GM18507 (cell line): ENCODE data around the gene ASB12.
"Not testable (repeated sequence)": the region's sequence is repeated elsewhere in the genome, so short reads cannot be mapped to it uniquely, and the experiment has no call there.

Source experiments
- DNase-seq: peaks from one replicate; pipeline ENCODE4 v3.0.0; 2011; ENCODE audit warnings: low read depth; ENCODE audit not compliant: insufficient read length; ENCODE audit errors: extremely low spot score
- FAIRE-seq: peaks from 2 replicates; lab custom pipeline; 2011; peaks lifted over from hg19 to GRCh38; lab: Jason Lieb, UNC

Gene ASB12, protein sequence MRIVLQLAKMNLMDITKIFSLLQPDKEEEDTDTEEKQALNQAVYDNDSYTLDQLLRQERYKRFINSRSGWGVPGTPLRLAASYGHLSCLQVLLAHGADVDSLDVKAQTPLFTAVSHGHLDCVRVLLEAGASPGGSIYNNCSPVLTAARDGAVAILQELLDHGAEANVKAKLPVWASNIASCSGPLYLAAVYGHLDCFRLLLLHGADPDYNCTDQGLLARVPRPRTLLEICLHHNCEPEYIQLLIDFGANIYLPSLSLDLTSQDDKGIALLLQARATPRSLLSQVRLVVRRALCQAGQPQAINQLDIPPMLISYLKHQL

DNA sequence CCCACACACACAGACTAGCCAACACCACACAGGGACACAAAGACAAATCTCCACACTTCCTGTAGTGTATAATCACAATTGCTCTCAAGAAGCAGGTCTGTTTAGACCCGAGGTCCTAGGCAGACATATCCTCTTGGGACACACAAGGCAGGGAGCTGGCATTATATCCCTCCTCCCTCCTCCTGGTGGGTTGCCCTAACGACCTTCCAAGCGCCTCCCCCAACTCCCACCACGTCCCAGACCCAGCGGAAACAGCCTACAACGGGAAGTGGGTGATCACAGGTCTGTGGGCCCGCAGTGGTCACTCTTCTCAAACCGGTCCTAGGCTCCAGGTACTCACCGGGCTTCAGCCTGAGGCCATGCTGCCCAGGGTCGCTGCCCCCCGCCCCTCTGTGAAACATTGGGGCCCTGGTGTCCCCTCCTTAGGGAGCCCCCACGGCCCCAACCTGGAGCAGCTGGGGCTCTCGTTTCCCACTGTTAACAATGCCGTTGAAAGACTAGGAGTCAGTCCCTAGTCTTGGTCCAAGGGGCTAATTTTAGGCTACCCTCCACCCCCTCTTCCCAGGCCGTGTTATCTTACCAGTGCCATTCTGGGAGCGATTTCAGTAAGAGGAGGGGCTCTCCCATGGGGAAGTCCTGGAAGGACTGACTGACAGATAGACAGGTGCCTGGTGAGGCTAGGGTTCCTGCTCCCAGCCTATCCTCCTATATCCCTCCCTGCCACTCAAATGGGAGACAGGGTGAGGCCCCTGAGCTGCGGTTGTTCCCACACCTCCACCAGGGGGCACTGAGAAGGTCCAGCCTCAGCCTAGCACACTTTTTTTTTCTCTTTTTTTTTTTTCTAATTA lies at the start of gene ASB12:
Gene ASB12, minus strand, starts transcription at position 485 of the 848 bp plus-strand sequence. CDS start 4,957 bp downstream, outside the sequence.
- no peak for DNase-seq
- FAIRE-seq = no peak

DNA sequence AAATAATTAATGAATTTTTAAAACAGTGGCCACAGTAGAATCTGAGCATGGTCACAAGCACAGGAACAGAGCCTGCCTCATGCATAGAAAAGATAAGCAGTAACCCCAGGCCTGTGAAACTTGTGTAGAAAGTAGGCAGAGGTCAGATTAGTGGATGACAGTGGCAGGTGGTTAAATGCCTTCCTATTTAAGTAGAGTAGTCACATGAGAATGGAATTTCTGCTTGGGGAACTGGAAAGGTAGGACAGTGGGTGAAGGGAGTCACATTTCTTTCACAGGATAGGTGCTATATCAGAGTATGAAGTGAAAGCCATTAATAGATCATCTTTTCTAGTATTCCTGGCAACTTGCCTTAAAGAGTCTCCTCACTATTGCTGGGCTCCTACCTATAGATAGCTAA lies 34.9 kb upstream of the ASB12 start:
- FAIRE-seq (no peak), DNase-seq (no peak)

DNA sequence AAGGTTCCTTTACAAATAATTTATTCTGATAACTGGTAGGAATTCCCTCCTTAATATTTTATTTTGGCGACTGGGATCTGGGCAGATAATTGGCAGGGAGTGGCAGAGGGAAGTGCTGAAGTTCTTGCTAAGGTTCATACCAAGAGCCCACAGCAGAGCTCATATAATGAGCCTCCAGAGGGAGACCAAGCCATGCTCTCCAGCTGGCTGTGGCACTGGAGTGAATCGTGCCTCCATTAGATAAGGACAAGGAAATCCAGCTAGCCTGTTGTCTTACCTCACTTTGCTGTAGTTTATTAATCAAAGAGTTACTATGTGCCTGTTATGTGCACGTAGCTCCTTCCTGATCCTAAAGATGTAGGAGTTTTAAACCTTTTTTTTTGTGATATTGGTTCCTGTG lies 1.3 kb downstream of the ASB12 start:
- DNase-seq = no peak
- FAIRE-seq = no peak

DNA sequence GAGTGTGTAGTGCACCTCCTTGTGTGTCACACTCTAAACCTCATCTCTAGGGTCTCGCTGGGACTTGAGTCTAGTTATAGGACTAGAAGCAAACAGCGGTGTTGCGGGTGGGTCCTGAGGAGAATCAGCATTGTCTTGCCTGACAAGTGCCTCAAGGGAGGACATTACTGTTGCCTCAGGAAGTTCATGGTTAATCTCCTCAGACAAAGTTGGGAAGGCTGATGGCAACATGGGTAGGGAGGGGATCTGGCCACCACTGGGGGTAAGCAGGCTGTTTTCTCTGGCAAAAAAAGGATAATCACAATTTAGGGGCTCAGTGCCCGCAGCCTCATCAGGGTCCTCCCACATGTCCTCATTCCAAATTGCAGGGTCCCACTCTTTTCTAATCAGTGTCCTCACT lies 12.4 kb downstream of the ASB12 start:
- FAIRE-seq (no peak), DNase-seq (no peak)

DNA sequence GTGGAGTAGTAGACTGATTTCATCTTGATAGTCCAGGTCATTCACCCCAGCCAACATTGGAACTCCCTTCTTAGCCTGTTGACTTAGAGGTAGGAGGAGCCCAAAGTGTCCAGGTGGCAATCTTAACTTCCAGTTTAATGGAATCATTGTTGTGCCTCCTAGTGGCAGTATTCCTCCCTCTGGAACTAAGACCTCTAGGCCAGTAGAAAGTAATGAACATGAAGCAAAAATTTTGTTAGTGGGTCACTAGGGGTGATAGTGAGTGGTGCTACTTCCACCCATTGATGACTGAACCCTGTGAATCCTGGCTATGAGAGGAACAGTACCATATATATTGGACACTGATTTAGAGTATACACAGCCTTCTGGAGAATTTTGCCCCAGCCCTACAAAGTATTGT lies 16.4 kb downstream of the ASB12 start:
- not testable (repeated sequence) for DNase-seq, FAIRE-seq

DNA sequence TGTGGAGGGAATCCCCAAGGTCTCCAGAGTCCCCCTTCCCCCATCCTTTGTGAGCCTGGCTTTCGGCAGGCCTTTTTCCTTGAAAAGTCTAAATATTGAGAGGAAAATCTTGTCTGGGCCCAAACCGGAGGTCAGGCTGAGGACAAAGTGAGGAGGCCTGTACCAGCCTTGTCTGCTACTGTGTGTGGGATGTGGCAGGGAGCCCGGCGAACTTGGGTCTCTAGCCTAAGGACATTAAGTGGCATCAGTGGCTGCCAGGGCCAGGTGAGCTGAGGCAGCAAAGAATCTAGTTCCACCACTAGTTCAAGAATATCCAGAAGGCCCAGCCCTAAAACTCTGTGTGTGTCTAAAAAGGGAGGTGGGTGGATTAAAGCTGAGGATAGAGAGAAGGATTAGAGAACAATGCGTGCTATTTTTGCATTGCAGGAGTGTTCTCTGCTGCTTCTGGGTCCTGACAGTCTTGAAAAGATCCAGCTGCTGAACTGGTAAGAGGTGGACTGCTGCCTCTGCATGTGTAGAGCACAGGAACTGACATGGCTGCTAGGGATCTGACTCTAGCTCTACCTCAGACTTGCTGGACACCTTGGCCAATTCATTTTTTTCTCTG lies 23.7 kb downstream of the ASB12 start:
- peak; percentile 12 for FAIRE-seq
- no peak for DNase-seq

DNA sequence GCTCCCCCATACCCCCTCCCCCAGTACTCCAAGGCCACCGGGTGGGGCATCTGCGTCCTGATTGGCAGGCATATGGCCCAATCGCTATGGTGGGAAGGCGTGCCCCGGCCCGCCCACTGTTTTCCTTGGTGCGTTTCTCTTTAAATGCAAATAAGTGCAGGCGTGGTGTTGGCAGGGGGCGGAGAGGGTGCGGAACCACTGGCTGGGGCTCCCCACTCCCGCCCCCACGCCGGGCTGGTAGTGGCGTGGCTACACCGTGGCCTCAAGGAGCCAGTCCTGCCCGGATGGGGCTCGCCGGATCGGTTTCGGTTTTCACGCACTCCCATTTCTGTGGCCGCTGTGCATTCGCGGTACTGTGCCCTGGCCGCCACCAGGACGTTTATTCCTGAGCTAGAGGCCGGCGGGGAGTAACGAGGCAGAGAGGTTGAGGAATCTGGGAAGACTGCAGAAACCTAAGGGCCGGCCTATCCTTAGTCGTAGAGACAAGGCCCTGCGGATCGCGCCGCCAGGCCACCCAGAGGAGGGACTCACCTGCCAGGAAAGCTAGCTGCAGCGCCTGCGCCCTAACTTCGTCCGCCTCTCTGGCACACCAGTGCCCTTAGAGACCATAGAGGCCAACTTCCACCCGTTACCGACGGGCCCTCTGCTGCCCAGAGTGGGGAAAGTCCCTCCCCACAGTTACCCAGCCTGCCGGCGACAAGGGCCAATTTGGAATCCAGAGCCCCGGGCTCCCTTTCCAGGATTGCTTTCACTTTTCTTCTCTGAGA lies 24.5 kb downstream of the ASB12 start:
- FAIRE-seq = peak; percentile 99
- peak; percentile 71 for DNase-seq

DNA sequence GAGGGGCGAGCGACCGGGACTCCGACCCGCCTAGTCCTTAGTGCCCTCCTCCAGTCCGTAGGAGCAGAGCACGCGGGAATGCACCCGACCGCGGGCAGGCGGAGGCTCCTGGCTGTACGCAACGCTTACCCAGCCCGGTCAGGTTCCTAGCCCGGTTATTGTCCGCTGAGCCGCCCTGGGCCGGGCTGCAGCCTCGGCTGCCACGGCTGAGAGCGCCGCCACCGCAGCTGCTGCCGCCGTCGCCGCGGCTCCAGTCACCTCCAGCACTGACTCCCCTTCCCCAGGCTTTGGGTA lies 25.0 kb downstream of the ASB12 start, which contains the start of gene AMER1:
Gene AMER1, minus strand, starts transcription at position 268 of the 294 bp plus-strand sequence. CDS start 12,422 bp downstream, outside the sequence.
- DNase-seq = no peak
- FAIRE-seq = no peak

DNA sequence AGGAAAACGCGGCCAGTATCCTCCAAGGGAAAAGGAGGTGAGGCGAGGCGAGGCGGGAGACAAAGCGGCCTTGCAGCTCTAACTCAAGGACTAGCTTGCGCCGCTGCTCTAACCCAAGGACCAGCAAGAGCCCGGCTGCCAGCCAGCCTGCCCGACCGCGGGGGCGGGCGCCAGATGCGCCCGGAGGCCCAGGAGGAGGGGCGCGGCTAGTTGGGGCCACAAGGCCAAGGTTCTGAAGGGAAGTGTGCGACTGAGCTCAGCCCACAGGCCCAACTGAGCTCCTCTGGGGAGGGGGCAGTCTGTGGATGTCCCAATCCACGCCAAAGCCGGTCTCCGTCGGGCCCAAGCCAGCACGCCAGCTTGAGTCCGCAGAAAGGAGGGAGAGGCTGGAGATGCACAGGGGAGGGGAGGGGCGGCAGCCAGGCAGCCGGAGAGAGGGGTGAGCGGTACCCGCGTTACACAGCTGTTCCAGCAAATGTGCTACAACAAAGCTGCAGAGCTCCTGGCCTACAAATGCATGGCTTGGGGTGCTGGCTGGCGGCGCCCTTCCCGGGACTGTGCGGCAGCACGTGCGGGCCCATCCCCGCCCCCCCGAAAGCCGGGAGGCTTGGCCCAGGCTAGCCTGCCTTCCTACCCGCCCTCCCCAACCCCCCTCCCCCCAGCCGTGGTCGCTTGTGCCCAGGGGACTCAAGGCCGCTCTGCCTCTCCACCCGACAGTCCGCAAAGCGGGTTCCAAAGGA lies 25.5 kb downstream of the ASB12 start:
- no peak for FAIRE-seq
- DNase-seq = peak; percentile 3

DNA sequence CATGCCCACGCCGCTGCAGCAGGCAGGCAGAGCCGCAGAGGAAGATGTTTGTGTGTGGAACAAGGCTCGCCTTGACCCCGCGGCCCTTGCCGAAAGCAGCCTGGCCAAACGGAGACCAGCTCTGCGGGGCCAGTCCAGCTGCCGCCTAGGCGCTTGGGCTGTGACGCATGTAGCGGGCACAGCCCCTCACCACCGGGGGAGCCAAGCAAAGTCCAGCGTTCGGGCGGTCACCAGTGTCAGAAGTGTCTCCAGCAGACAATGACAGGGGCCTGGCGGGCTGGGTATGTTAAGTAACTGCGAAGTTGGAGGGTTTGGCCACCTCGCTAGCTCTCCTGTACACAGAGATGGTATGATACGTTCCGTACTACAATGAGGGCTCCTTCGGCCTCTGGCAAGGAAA lies 26.2 kb downstream of the ASB12 start:
- no peak for FAIRE-seq
- DNase-seq = no peak

DNA sequence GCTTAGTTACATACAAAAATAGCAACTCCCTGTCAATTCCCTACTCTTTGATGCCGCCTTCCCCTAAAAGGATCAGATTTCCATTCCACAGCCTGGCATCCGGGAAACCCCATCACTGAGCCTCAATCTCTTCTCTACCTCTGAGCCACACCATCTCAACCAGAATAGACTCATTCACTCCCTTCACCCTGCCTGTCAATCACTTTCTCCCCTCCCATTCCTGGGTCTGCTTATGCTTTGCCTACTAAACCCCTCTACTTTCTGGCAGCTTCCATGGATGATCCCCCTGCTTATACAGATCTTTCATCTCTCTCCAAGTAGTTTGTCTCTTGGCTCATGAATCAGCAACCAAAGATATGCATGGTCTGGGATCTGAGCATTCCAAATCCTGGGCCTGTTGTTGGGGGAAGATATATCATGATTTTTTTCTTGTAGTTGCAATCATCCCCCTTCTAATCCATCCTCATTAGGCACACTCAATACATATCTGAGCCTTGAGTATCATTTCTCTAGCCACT lies 27.5 kb downstream of the ASB12 start:
- DNase-seq (no peak), FAIRE-seq (no peak)

DNA sequence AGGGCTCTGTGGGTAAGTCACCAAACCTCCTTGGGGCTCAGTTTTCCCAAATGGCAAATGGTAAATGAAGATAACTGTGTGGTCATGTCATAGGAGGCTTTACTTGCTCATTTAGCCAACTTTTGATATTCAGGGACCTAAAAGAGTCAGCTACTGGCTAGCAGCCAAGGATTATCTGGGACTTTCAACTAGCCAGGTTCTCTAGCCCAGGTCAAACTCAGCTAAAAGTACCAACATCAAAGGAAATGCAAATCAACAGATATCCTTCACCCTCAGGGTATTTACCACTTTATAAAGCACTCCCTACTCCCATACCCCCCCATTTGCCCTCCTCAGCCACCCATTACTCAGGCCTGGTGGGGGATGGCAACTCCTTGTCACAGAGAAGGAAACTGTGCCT lies 32.4 kb downstream of the ASB12 start:
- DNase-seq (no peak), FAIRE-seq (no peak)

DNA sequence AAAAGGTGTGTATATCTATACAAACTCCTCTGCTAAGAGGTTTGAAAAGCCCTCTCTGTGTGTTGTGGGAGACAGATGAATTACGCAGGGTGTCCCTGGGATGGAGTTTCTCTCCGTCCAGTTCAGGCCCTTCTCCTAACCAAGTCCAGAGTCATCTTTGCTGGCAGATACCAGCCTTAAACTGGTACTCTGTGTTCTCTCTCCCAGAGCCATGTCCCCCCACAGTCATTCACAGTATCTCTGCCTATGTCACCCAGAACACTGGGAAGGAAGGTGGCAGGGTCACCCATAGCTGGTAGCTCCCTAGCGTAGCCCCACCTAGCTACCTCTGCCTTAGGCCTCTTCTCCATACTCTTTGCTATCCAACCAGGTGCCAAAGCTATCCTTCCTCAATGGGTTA lies 33.8 kb downstream of the ASB12 start:
- no peak for DNase-seq
- FAIRE-seq = no peak

DNA sequence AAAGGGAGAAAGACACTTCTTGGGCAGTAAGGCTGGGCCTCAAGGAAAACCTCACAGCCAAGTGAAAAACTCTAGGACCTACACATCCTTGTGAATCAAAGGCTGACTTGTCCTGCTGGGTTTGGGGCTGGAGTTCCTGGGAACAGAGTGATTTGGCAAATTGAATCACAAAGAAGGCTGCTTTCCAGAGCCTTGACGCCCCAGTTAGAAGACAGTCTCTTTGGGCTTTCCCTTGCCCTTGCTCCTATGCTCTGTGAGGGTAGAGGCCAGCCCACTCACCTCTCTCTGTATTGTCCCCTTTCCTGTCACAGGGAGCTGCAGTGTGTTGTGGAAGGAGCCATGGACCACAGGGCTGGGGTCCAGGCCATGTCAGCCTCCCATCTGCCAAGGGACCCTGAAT lies 34.5 kb downstream of the ASB12 start:
- no peak for DNase-seq
- no peak for FAIRE-seq

DNA sequence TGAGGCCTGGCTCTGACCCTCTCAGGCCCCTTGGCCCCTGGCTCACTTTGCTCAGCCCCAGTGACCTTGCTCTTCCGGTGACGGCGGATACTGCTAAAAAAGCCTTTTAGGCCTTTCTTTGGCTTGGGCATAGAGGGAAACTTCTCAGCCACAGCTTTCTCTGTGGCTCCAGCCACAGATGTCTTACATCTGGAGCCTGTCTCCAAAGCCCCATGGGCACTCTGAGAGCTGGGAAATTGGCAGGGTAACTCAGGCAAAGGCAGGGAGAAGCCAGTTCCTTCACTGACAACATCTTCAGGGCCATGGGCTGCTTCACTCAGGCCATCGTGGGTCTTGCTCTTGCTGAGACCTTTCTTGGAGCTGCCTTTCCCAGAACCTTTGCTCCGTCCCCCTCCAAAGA lies 37.7 kb downstream of the ASB12 start:
- DNase-seq (no peak), FAIRE-seq (no peak)

DNA sequence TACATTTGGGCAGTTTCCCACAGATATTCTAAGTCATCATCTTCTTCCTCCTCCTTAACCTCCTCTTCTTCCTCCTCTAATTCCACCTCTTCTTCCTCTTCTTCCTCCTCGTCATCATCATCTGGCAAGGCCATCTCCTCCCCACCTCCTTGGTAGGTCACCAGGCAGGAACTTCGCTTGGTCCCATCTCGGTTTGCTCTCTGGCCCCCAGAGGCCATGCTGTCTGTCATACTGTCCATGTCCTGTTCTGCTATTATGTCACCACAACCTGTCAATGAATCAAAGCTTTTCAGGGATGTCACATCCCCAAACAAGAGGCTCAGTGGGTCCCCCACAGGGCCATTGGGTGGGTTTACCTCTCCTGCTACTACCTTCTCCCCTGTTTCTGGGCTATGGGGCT lies 38.4 kb downstream of the ASB12 start:
- no peak for DNase-seq
- FAIRE-seq = no peak

DNA sequence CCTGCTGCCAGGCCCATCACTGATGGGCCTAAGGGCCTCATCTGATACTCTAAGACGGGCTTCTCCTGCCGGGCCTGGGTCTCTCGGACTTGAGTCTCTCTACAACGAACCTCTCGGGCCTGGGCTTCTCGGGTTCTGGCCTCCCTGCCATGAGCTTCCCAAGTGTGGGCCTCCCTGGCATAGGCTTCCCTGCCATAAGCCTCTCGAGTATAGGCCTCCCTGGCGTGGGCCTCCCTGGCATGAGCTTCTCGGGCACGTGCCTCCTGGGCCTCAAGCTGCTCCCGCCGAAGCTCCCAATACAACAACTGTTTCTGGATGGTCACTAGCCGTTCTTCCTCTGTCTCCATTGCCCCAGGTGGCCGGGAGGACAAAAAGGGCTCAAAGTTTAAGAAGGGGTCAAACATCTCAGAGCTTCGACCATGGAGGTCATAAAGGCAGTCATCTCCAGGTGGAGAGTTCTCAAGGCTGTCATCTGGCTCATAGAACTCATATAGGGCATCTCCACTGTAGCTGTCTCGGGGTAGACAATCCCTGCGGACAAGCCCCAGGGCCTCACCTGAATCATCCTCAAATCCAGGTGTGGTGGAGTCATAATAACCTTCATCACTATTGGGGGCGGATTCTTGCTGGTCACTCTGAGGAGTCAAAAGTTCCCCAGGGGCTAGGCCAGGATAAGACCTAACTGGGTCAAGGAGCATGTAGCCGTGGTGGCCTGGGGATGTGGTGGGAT lies 39.0 kb downstream of the ASB12 start:
- no peak for FAIRE-seq

DNA sequence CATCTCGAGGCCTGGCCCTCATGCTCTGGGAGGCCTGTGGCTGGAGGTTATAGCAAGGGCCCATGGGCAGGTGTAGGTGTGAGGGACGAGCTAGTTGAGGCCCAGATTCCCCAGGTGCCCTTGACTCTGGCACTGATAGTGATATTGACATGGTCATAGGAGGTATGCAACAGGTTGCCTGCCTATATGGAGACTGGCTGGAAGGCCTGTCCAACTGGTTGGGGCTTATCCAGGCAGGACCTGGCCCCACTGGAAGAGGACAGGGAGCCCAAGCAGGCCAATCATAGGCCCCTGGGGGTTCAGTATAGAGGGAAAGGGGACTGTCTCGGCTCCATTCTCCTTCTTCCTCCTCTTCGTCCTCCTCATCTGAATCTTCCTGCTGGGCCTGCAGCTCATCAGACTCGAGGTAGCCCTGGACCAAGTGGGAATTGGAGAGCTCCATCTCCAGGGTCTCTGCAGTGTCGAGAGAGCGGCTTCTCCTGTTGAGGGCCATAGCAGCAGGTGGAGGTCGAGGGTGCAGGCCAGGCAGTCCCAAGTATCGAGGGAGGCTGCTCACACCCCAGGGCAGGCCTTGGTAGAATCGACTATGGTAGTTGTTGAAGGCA lies 40.2 kb downstream of the ASB12 start:
- FAIRE-seq = no peak

More for the DNA sequence above, 39.0 kb downstream of the ASB12 start:
- no peak for DNase-seq

More for the DNA sequence above, 40.2 kb downstream of the ASB12 start:
- no peak for DNase-seq
